LNCAP (cell line): Measurements from ENCODE around the gene STXBP1.

Source experiments
- CTCF ChIP-seq: fragments of 450-650 bp; IDR thresholded peaks from 2 replicates; pipeline ENCODE4 v1.5.1; 2017; ENCODE audit warnings: mild to moderate bottlenecking

Gene STXBP1

GRCh38 chr9:127706836-127707241 is 94.8 kb downstream of the STXBP1 start, which contains the start of gene CFAP157:
TSS of gene CFAP157 (plus strand) at chr9:127706988. CDS start at chr9:127707032, 44 bp downstream.
- TF ChIP-seq CTCF, result no peak

- no peak for TF ChIP-seq CTCF
Observed at GRCh38 chr9:127707766-127708165, 95.7 kb downstream of the STXBP1 start.

GRCh38 chr9:127708952-127709587 is 97.0 kb downstream of the STXBP1 start:
- no peak for TF ChIP-seq CTCF

- no peak for TF ChIP-seq CTCF
Observed at GRCh38 chr9:127710204-127710783, 98.2 kb downstream of the STXBP1 start.

- TF ChIP-seq CTCF, result no peak
Observed at GRCh38 chr9:127711226-127711701, 99.2 kb downstream of the STXBP1 start.

GRCh38 chr9:127711831-127712274 is 99.8 kb downstream of the STXBP1 start:
- TF ChIP-seq CTCF, result no peak

GRCh38 chr9:127712371-127712770 is 100.3 kb downstream of the STXBP1 start:
- no peak for TF ChIP-seq CTCF
